Heart left ventricle (tissue), 16 donors: ENCODE measurements around the gene KIAA1614. TPM values are rescaled to one million over a fixed set of nuclear protein-coding genes. Genes with fewer than 3 reads are reported as not detected.

Experiments used
- ATAC-seq, 4 donors: fragments of 200-7000 bp; cut with Tn5 transposase; one replicate each; pipeline ENCODE4 v1.9.1; 2020 to 2022; ENCODE audit warnings: moderate library complexity in 4 of 4, mild to moderate bottlenecking in 3 of 4, moderate number of reproducible peaks in 1 of 4
- DNase-seq, 5 donors: peaks; one replicate each; pipeline ENCODE4 v3.0.0-alpha.2; 2020
- H3K27ac ChIP-seq, 12 donors: fragments of 200-600 bp; sonication (generic) in 4 of 12; one replicate each; pipeline versions ENCODE4 v1.5.0 to v1.8.0; 2016 to 2022; ENCODE audit warnings: mild to moderate bottlenecking in 2 of 12
- H3K27me3 ChIP-seq, 9 donors: fragments of 200-600 bp; sonication (generic) in 2 of 9; one replicate each; pipeline versions ENCODE4 v1.5.1 to v1.8.0; 2016 to 2022; ENCODE audit warnings: mild to moderate bottlenecking in 3 of 9
- H3K36me3 ChIP-seq, 9 donors: fragments of 200-600 bp; sonication (generic) in 2 of 9; one replicate each; pipeline versions ENCODE4 v1.5.0 to v1.8.0; 2018 to 2022; ENCODE audit warnings: mild to moderate bottlenecking in 2 of 9
- H3K4me1 ChIP-seq, 12 donors: fragments of 200-600 bp; sonication (generic) in 4 of 12; one replicate each; pipeline versions ENCODE4 v1.5.0 to v1.8.0; 2016 to 2022; ENCODE audit warnings: mild to moderate bottlenecking in 3 of 12
- H3K4me3 ChIP-seq, 12 donors: fragments of 200-600 bp; sonication (generic) in 4 of 12; one replicate each; pipeline versions ENCODE4 v1.5.0 to v1.8.0; 2017 to 2022; ENCODE audit warnings: mild to moderate bottlenecking in 9 of 12, moderate library complexity in 4 of 12
- H3K9me3 ChIP-seq, 12 donors: fragments of 200-600 bp; sonication (generic) in 4 of 12; one replicate each; pipeline versions ENCODE4 v1.5.0 to v1.8.0; 2016 to 2022; ENCODE audit warnings: mild to moderate bottlenecking in 1 of 12
- POLR2A ChIP-seq, 2 donors: fragments of 450-650 bp; IDR thresholded peaks; one replicate each; pipeline ENCODE4 v1.6.1; 2017; ENCODE audit warnings: antibody characterized with exemption in 2 of 2, mild to moderate bottlenecking in 2 of 2, moderate library complexity in 2 of 2
- WGBS, 4 donors: extraction: QIAGEN DNeasy Blood & Tissue Kit in 2 of 4; methylation state at CpG; one replicate each; pipeline versions ENCODE4 v1.1.5 to v1.1.7; 2013 to 2018; 5-methylcytosine and 5-hydroxymethylcytosine counted together
- intact Hi-C, 10 donors: fragments of 100-400 bp; cut with DNase I; formaldehyde crosslinking; loops; one replicate each; pipeline versions ENCODE4 v1.11.1 to v1.14.2; 2022
- polyA plus RNA-seq, 2 donors: library from polyadenylated mRNA; stranded (reverse); fragments of 200-250 nt; gene quantifications; one replicate each; pipeline ENCODE4 v1.2.3, GENCODE V29; 2013
- total RNA-seq, 9 donors: library from RNA; depleted of rRNA in 2 of 9; stranded (reverse); fragments of >200 nt in 2 of 9; fragmentation: NEBNext Ultra II Directional in 3 of 9; extraction: Animal tissue kit (Norgen Biotek cat#: 25700) in 3 of 9; gene quantifications; one replicate each; pipeline versions ENCODE4 v1.1.0 to v1.2.4, GENCODE V29; 2016 to 2023
- TF ChIP-seq, protein P1 (sequence below), 12 donors: fragments of 200-600 bp; sonication (generic) in 4 of 12; IDR thresholded peaks; one replicate each; pipeline versions ENCODE4 v1.5.0 to v1.8.0; 2018 to 2022; ENCODE audit warnings: antibody characterized with exemption in 12 of 12, mild to moderate bottlenecking in 5 of 12
- donor health status: ischemic (EF 13 %, LVEDD 7.1; RV severe dilation, severe dysfunction).
- donor health status: healthy with polysubstance abuse.
- donor health status: DM: no; HTN: yes; CAD: no.
- donor health status: DM: no; HTN: no; CAD: no.
- donor health status: ischemic (EF 25% LVEDD 6.9; RV normal size, moderate dysfunction).
- donor health status: ischemic (EF 25% LVEDD 5.7; RV mildly dilated, moderate dysfunction).
- donor health status: healthy.
- donor health status: DM: yes; HTN: yes; CAD: no.
- donor health status: ischemic (EF 35%, LVEDD 5.7; RV mildly dilated, moderate dysfunction).
- donor health status: nonischemic (EF 11% LVEDD 7.7; RV severe dilation, severe dysfunction).
- donor health status: DM: yes; HTN: yes; CAD: no.
- donor health status: PGD.
- donor health status: ischemic (EF 29% LVEDD 5.4; RV normal size, mild dysfunction).
- donor health status: nonischemic (EF 23%, LVEDD 6.1; RV moderate dilation, normal function).

KIAA1614 gene
- total and polyA plus RNA-seq, 11 donors = 4.3 to 12.1 (median 6.5) TPM

DNA sequence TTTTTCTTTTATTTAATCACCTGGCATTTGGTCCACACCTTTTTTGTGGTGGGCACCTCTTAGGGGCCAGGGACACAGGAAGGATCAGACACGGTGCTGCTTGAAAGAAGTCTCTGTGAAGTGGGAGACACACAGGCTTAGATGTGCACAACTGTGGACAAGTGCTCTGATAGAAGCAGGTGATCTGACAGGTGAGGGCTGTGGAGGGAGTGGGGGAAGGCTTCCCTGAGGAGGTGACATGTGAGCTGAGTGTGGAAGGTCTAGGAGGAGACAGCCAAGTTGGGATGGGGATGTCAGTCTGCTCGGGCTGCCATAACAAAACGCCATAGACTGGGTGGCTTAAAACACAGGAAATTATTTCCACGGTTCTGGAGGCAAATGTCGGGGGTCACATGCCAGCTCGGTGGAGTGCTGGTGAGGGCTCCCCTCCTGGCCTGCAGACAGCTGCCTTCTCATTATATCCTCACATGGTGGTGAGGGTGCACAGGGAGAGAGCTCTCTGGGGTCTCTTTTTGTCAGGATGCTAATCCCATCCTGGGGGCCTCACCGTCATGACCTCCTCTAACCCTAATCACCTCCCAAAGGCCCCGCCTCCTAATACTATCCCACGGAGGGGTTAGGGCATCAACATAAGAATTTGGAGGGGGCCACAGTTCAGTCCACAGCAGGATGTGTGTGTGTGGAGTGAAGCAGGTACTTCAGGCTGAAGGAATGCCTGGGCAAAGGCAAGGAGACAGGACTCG is 5.2 kb upstream of the KIAA1614 start:
- no peak overlapping the region for H3K27ac ChIP-seq
- peaks cover 0 to 17% (median 12%) of the 10 kb centered on the region in 12 donors for H3K4me1 ChIP-seq
- ATAC-seq = no peak
- H3K4me3 ChIP-seq = no peak overlapping the region
- H3K9me3 ChIP-seq = no peaks in the 10 kb centered on the region
- 85 to 90% (median 87%) methylated on average over 9 to 10 of the region's 10 CpGs for WGBS, 4 donors
- peaks cover 0 to 8% (median 0%) of the 10 kb centered on the region in 9 donors for H3K27me3 ChIP-seq
- no peak for TF ChIP-seq POLR2A (IDR thresholded peaks at IDR 0.05)
- TF ChIP-seq, protein P1, sequence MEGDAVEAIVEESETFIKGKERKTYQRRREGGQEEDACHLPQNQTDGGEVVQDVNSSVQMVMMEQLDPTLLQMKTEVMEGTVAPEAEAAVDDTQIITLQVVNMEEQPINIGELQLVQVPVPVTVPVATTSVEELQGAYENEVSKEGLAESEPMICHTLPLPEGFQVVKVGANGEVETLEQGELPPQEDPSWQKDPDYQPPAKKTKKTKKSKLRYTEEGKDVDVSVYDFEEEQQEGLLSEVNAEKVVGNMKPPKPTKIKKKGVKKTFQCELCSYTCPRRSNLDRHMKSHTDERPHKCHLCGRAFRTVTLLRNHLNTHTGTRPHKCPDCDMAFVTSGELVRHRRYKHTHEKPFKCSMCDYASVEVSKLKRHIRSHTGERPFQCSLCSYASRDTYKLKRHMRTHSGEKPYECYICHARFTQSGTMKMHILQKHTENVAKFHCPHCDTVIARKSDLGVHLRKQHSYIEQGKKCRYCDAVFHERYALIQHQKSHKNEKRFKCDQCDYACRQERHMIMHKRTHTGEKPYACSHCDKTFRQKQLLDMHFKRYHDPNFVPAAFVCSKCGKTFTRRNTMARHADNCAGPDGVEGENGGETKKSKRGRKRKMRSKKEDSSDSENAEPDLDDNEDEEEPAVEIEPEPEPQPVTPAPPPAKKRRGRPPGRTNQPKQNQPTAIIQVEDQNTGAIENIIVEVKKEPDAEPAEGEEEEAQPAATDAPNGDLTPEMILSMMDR (IDR thresholded peaks at IDR 0.05) = no peak
- no peak for DNase-seq
- intact Hi-C loops = no loop called here
- no peaks in the 10 kb centered on the region for H3K36me3 ChIP-seq

- Histone ChIP-seq H3K4me3 (no peak overlapping the region), H3K9me3 (no peaks in the 10 kb centered on the region), H3K36me3 (no peaks in the 10 kb centered on the region), H3K27me3 (peaks cover 0 to 14% (median 0%) of the 10 kb centered on the region in 9 donors), H3K4me1 (peaks cover 0 to 23% (median 11%) of the 10 kb centered on the region in 12 donors), H3K27ac (no peak overlapping the region)
- no peak for ATAC-seq
- intact Hi-C loops = no loop called here
- 90 to 92% (median 91%) methylated on average over 12 to 15 of the region's 15 CpGs for WGBS, 4 donors
- TF ChIP-seq POLR2A (IDR thresholded peaks at IDR 0.05) = no peak
- TF ChIP-seq, protein P1 (IDR thresholded peaks at IDR 0.05) = no peak
- no peak for DNase-seq
Measured at GRCh38 chr1:180908074-180908765, 4.5 kb upstream of the KIAA1614 start.

DNA sequence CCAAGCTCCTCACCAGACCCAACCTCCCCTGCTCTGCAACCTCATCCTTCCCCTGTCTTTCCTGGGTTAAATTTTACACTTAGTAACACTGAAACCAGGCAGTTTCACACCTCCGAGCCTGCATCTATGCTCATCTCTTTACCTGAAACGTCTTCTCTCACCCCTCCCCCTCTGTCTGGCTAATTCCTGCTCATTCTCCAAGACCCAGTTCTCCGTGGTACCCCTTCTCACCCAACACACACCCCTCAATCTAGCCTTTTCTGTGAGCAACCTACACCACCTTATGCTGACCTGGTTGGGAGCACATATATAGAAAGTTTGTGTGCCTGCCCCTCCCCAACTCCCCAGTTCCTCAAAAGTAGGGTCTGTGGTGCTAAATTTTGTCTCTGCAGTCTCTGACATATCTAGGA is 3.7 kb upstream of the KIAA1614 start:
- Histone ChIP-seq H3K4me1 (peaks cover 0 to 30% (median 14%) of the 10 kb centered on the region in 12 donors), H3K9me3 (no peaks in the 10 kb centered on the region), H3K27ac (no peak overlapping the region), H3K27me3 (peaks cover 0 to 18% (median 0%) of the 10 kb centered on the region in 9 donors), H3K36me3 (no peaks in the 10 kb centered on the region), H3K4me3 (no peak overlapping the region)
- WGBS, 4 donors = 89 to 90% (median 90%) methylated on average over 3 of the region's 3 CpGs
- TF ChIP-seq, protein P1 (IDR thresholded peaks at IDR 0.05) = no peak
- TF ChIP-seq POLR2A (IDR thresholded peaks at IDR 0.05) = no peak
- intact Hi-C loops = no loop called here
- ATAC-seq = no peak
- DNase-seq = no peak

GRCh38 chr1:180909462-180909976 is 3.2 kb upstream of the KIAA1614 start:
- Histone ChIP-seq H3K4me3 (no peak overlapping the region), H3K27ac (no peak overlapping the region), H3K9me3 (no peaks in the 10 kb centered on the region), H3K27me3 (peaks cover 0 to 18% (median 0%) of the 10 kb centered on the region in 9 donors), H3K4me1 (peaks cover 0 to 30% (median 15%) of the 10 kb centered on the region in 12 donors), H3K36me3 (no peaks in the 10 kb centered on the region)
- 74 to 91% (median 81%) methylated on average over 5 of the region's 5 CpGs for WGBS, 4 donors
- ATAC-seq (no peak), DNase-seq (no peak)
- TF ChIP-seq POLR2A (IDR thresholded peaks at IDR 0.05) = no peak
- TF ChIP-seq, protein P1 (IDR thresholded peaks at IDR 0.05) = no peak
- intact Hi-C loops = no loop called here
